ENCODE data around the gene TLK2. TPM values are rescaled to one million over a fixed set of nuclear protein-coding genes. Genes with fewer than 3 reads are reported as not detected.
A peak's percentile ranks its signal among the peaks of the same experiment; 100 is the strongest.

The TLK2 gene
- total and polyA plus RNA-seq, 2 donors (not counting 3 experiments of a cell fraction or from before 2014, with no cell fraction given), result 30.7 to 40.7 TPM

GRCh38 chr17:62661337-62661736 lies 182.7 kb downstream of the TLK2 start:
- no peaks in the 10 kb centered on the region for H3K27me3 ChIP-seq (ENCODE audit: control insufficient read depth in 2 of 2, insufficient read depth in 2 of 2, low read length in 2 of 2)
- no peaks in the 10 kb centered on the region for H3K4me1 ChIP-seq (ENCODE audit: control insufficient read depth, extremely low read depth, insufficient read depth, low read length)
- ChIA-PET POLR2A (no interaction called here), CTCF (no interaction called here)
- intact Hi-C loops (cut with micrococcal nuclease), result no loop called here
- H3K4me2 ChIP-seq (ENCODE audit: insufficient read depth, low read length), result no peak overlapping the region
- FAIRE-seq, result peak; percentile 4
- no peak overlapping the region for H3K27ac ChIP-seq (ENCODE audit: insufficient read depth, low read depth, low read length)
- no peak for DNase-seq (ENCODE audit: low read depth, low spot score)
- no peak overlapping the region for H3K9ac ChIP-seq (replicated peaks; ENCODE audit: extremely low read depth, insufficient read depth, low read length)
- H4K20me1 ChIP-seq (replicated peaks; ENCODE audit: control insufficient read depth, extremely low read depth, insufficient read depth, low read length), result no peaks in the 10 kb centered on the region
- peaks cover 0 to 2% of the 10 kb centered on the region in 2 experiments for H3K36me3 ChIP-seq (ENCODE audit: control insufficient read depth in 2 of 2, extremely low read depth in 1 of 2, insufficient read depth in 2 of 2, low read length in 2 of 2)
- no peaks in the 10 kb centered on the region for H3K79me2 ChIP-seq (ENCODE audit: control insufficient read depth, insufficient read depth, low read length)
- no peak overlapping the region for H3K4me3 ChIP-seq (replicated peaks in 1 of 3; ENCODE audit: insufficient read depth in 1 of 3, low read depth in 1 of 3, low read length in 3 of 3)
- BruUV-seq (replicated peaks), result no TSS peak
- H3K9me3 ChIP-seq (replicated peaks; ENCODE audit: control insufficient read depth, insufficient read depth, low read length), result no peaks in the 10 kb centered on the region
- no peaks in the 10 kb centered on the region for H3K9me1 ChIP-seq (replicated peaks; ENCODE audit: control insufficient read depth, extremely low read depth, insufficient read depth, low read length)
- dilution Hi-C loops (cut with MboI; ENCODE audit: extremely low pct_ligation_motif_present, low sequenced_read_pairs), result no loop called here
- H2AFZ ChIP-seq (ENCODE audit: low read depth, low read length), result no peak overlapping the region
- TF ChIP-seq POLR2A (IDR thresholded peaks at IDR 0.05; ENCODE audit: low read depth, low read length) (no peak), GATA2 (IDR thresholded peaks at IDR 0.05; ENCODE audit: insufficient read depth, insufficient read length, low read depth, low read length) (no peak), JUN (IDR thresholded peaks at IDR 0.05; ENCODE audit: borderline replicate concordance, insufficient read depth, insufficient read length, low read depth) (no peak), MYC (IDR thresholded peaks at IDR 0.05; ENCODE audit: low read depth, low read length) (no peak), POLR2AphosphoS5 (IDR thresholded peaks at IDR 0.05; ENCODE audit: insufficient read depth, low read depth, low read length) (no peak), EZH2 (IDR thresholded peaks at IDR 0.05; ENCODE audit: borderline replicate concordance, low read depth, low read length, severe bottlenecking) (no peak), FOS (IDR thresholded peaks at IDR 0.05; ENCODE audit: borderline replicate concordance, insufficient read depth, low read length) (no peak), CTCF (IDR thresholded peaks at IDR 0.05; ENCODE audit: extremely low read depth in 1 of 2, insufficient read depth in 1 of 2, low read depth in 1 of 2, low read length in 2 of 2) (no peak)
- TF ChIP-seq, protein P1, sequence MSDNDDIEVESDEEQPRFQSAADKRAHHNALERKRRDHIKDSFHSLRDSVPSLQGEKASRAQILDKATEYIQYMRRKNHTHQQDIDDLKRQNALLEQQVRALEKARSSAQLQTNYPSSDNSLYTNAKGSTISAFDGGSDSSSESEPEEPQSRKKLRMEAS (IDR thresholded peaks at IDR 0.05; ENCODE audit: insufficient read depth, insufficient read length), result no peak

Measured in endothelial cell of umbilical vein (primary cell).